ENCODE results near the gene RPP21. TPM values are rescaled to one million over a fixed set of nuclear protein-coding genes. Genes with fewer than 3 reads are reported as not detected.
A peak's percentile ranks its signal among the peaks of the same experiment; 100 is the strongest.

Gene RPP21
- total RNA-seq, 5 donors from 2014 or later (not counting 1 experiment from before 2014, with no cell fraction given) = 38.4 to 64.6 (median 56.7) TPM

- DNase-seq (peak in 2 of 35 experiments; percentile 80 to 92), ATAC-seq (replicated peaks in 1 of 4) (no peak)
- Mint-ChIP-seq H3K36me3 (peaks cover 28% of the 10 kb centered on the region), H3K4me3 (peak overlapping the region; percentile 93 to 98 (median 94)), H3K4me1 (peaks cover 52 to 69% (median 55%) of the 10 kb centered on the region in 3 donors), H3K27me3 (no peaks in the 10 kb centered on the region), H3K9me3 (no peaks in the 10 kb centered on the region), H3K27ac (peak overlapping the region; percentile 94 to 97)
- no peaks in the 10 kb centered on the region for H3K9me3 ChIP-seq
- POLR2A ChIA-PET = interaction anchor here in 1 of 2 donors (1.3 kb wide), 1 partner anchor 10 kb away, joined by 5 read pairs; no protein-coding TSS in a partner anchor
- WGBS (ENCODE audit: insufficient coverage) = 0% methylated on average over 10 of the region's 17 CpGs
- H3K36me3 ChIP-seq (ENCODE audit: control insufficient read depth in 2 of 2, extremely low read depth in 1 of 2, insufficient read depth in 1 of 2, low read length in 1 of 2) = peaks cover 6 to 29% of the 10 kb centered on the region in 2 donors
- peaks cover 21 to 32% of the 10 kb centered on the region in 2 experiments for H3K4me1 ChIP-seq (ENCODE audit: control insufficient read depth in 1 of 2, extremely low read depth in 1 of 2, insufficient read depth in 2 of 2, low read length in 2 of 2)
- H3K27me3 ChIP-seq (replicated peaks in 1 of 2; ENCODE audit: control insufficient read depth in 2 of 2, extremely low read depth in 1 of 2, insufficient read depth in 2 of 2, low read length in 1 of 2) = no peaks in the 10 kb centered on the region
- CTCF ChIA-PET = interaction anchor here in 1 of 2 donors (1.3 kb wide), 1 partner anchor 13 kb away, joined by 3 read pairs; no protein-coding TSS in a partner anchor
- H3K4me3 ChIP-seq (ENCODE audit: control insufficient read depth in 1 of 2, extremely low read depth in 1 of 2, low read length in 1 of 2) = peak overlapping the region; percentile 86 to 94
- H3K27ac ChIP-seq (ENCODE audit: low read length) = peak overlapping the region; percentile 93
Measured at GRCh38 chr6:30327232-30327746, 17.7 kb upstream of the RPP21 start.

DNA sequence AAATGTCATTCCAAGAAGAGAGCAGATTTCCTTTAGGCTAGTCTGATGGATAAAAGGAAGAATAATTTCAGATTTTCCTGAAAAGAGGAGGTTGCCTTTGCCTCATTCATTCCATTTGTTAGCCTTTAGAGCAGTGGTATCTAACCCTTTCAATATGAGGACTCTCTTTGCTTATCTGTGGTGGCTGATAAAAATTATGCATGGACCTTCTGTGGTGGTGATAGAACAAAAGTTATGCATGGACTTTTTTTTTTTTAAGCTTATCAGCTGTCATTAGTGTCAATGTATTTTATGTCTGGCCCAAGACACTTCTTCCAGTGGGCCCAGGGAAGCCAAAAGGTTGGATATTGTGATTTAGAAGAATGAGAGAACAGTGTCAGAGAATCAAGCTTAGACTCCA is 16.6 kb upstream of the RPP21 start:
- peaks cover 6 to 29% of the 10 kb centered on the region in 2 donors for H3K36me3 ChIP-seq (ENCODE audit: control insufficient read depth in 2 of 2, extremely low read depth in 1 of 2, insufficient read depth in 1 of 2, low read length in 1 of 2)
- CTCF ChIA-PET = interaction anchor here (0.7 to 1.3 kb wide), 2 partner anchors 14 to 21 kb away, joined by 3 read pairs; no protein-coding TSS in a partner anchor
- Mint-ChIP-seq H3K4me3 (peak overlapping the region; percentile 93 to 98 (median 94)), H3K36me3 (peaks cover 28% of the 10 kb centered on the region), H3K9me3 (no peaks in the 10 kb centered on the region), H3K27me3 (no peaks in the 10 kb centered on the region), H3K4me1 (peaks cover 40 to 58% (median 44%) of the 10 kb centered on the region in 3 donors), H3K27ac (peak overlapping the region in 1 of 2 donors; percentile 94)
- no peaks in the 10 kb centered on the region for H3K27me3 ChIP-seq (replicated peaks in 1 of 2; ENCODE audit: control insufficient read depth in 2 of 2, extremely low read depth in 1 of 2, insufficient read depth in 2 of 2, low read length in 1 of 2)
- DNase-seq (no peak), ATAC-seq (replicated peaks in 1 of 4) (no peak)
- no peak overlapping the region for H3K4me3 ChIP-seq (ENCODE audit: control insufficient read depth in 1 of 2, extremely low read depth in 1 of 2, low read length in 1 of 2)
- H3K4me1 ChIP-seq (ENCODE audit: control insufficient read depth in 1 of 2, extremely low read depth in 1 of 2, insufficient read depth in 2 of 2, low read length in 2 of 2) = peaks cover 21% of the 10 kb centered on the region in 2 experiments
- POLR2A ChIA-PET = interaction anchor here in 1 of 2 donors (1.0 kb wide), 1 partner anchor 13 kb away, joined by 3 read pairs; no protein-coding TSS in a partner anchor
- H3K9me3 ChIP-seq = no peaks in the 10 kb centered on the region
- no peak overlapping the region for H3K27ac ChIP-seq (ENCODE audit: low read length)

- H3K27ac Mint-ChIP-seq = no peak overlapping the region
- no peaks in the 10 kb centered on the region for H3K9me3 Mint-ChIP-seq
- H3K4me1 ChIP-seq (ENCODE audit: control insufficient read depth in 1 of 2, extremely low read depth in 1 of 2, insufficient read depth in 2 of 2, low read length in 2 of 2) = peaks cover 18 to 20% of the 10 kb centered on the region in 2 experiments
- POLR2A ChIA-PET = no interaction called here
- DNase-seq (peak in 2 of 35 experiments; percentile 2 to 24), ATAC-seq (replicated peaks in 1 of 4) (no peak)
- WGBS (ENCODE audit: insufficient coverage) = 98% methylated on average over 5 of the region's 12 CpGs
- CTCF ChIA-PET = no interaction called here
- H3K4me3 ChIP-seq (ENCODE audit: control insufficient read depth in 1 of 2, extremely low read depth in 1 of 2, low read length in 1 of 2) = no peak overlapping the region
- peaks cover 9 to 37% of the 10 kb centered on the region in 2 donors for H3K36me3 ChIP-seq (ENCODE audit: control insufficient read depth in 2 of 2, extremely low read depth in 1 of 2, insufficient read depth in 1 of 2, low read length in 1 of 2)
- no peak overlapping the region for H3K27ac ChIP-seq (ENCODE audit: low read length)
- H3K4me3 Mint-ChIP-seq = no peak overlapping the region
- H3K36me3 Mint-ChIP-seq = peaks cover 36% of the 10 kb centered on the region
- H3K9me3 ChIP-seq = no peaks in the 10 kb centered on the region
- no peaks in the 10 kb centered on the region for H3K27me3 ChIP-seq (replicated peaks in 1 of 2; ENCODE audit: control insufficient read depth in 2 of 2, extremely low read depth in 1 of 2, insufficient read depth in 2 of 2, low read length in 1 of 2)
- no peaks in the 10 kb centered on the region for H3K27me3 Mint-ChIP-seq
- peaks cover 32 to 49% (median 35%) of the 10 kb centered on the region in 3 donors for H3K4me1 Mint-ChIP-seq
Measured at GRCh38 chr6:30329331-30329730, 15.6 kb upstream of the RPP21 start.

DNA sequence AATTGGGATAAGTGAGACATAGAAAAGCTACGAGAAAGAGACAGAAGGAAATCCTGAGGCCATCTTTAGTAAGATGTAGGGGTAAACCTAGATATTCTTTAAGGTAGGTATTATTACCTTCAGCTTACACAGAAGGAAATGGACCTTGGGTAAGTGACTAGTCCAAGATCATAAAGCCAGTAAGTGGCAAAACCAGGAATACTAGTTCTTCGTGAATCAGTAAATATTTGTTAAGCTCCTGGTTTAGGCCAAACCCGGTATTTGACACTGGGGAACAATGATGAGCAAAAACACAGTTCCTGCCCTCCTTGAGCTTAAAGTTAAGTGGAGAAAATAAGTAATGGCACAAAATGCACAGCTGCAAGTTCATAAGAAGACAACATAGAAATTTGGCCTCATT is 13.0 kb upstream of the RPP21 start:
- Mint-ChIP-seq H3K4me3 (no peak overlapping the region), H3K27me3 (no peaks in the 10 kb centered on the region), H3K36me3 (peaks cover 58% of the 10 kb centered on the region), H3K4me1 (peaks cover 14 to 28% (median 18%) of the 10 kb centered on the region in 3 donors), H3K9me3 (no peaks in the 10 kb centered on the region), H3K27ac (no peak overlapping the region)
- 100% methylated on average over 2 of the region's 3 CpGs for WGBS (ENCODE audit: insufficient coverage)
- Histone ChIP-seq H3K9me3 (no peaks in the 10 kb centered on the region), H3K36me3 (ENCODE audit: control insufficient read depth in 2 of 2, extremely low read depth in 1 of 2, insufficient read depth in 1 of 2, low read length in 1 of 2) (peaks cover 16 to 62% of the 10 kb centered on the region in 2 donors), H3K4me3 (ENCODE audit: control insufficient read depth in 1 of 2, extremely low read depth in 1 of 2, low read length in 1 of 2) (no peak overlapping the region), H3K4me1 (ENCODE audit: control insufficient read depth in 1 of 2, extremely low read depth in 1 of 2, insufficient read depth in 2 of 2, low read length in 2 of 2) (peaks cover 6 to 7% of the 10 kb centered on the region in 2 experiments), H3K27ac (ENCODE audit: low read length) (no peak overlapping the region), H3K27me3 (replicated peaks in 1 of 2; ENCODE audit: control insufficient read depth in 2 of 2, extremely low read depth in 1 of 2, insufficient read depth in 2 of 2, low read length in 1 of 2) (no peaks in the 10 kb centered on the region)
- no peak for ATAC-seq (replicated peaks in 1 of 4)
- no peak for DNase-seq
- POLR2A ChIA-PET = interaction anchor here in 1 of 2 donors (0.6 kb wide), 1 partner anchor 144 kb away, joined by 4 read pairs; no protein-coding TSS in a partner anchor
- CTCF ChIA-PET = interaction anchor here in 1 of 2 donors (0.5 kb wide), 1 partner anchor 22 kb away, joined by 4 read pairs; no protein-coding TSS in a partner anchor

GRCh38 chr6:30334075-30334783 is 10.7 kb upstream of the RPP21 start:
- ATAC-seq (replicated peaks in 1 of 4) = no peak
- H3K27ac ChIP-seq (ENCODE audit: low read length) = no peak overlapping the region
- WGBS (ENCODE audit: insufficient coverage) = no CpG with 5 or more reads among the region's 2 CpGs
- no peaks in the 10 kb centered on the region for H3K9me3 Mint-ChIP-seq
- H3K4me3 Mint-ChIP-seq = no peak overlapping the region
- no peaks in the 10 kb centered on the region for H3K27me3 ChIP-seq (replicated peaks in 1 of 2; ENCODE audit: control insufficient read depth in 2 of 2, extremely low read depth in 1 of 2, insufficient read depth in 2 of 2, low read length in 1 of 2)
- POLR2A ChIA-PET = no interaction called here
- no peak for DNase-seq
- no peak overlapping the region for H3K4me3 ChIP-seq (ENCODE audit: control insufficient read depth in 1 of 2, extremely low read depth in 1 of 2, low read length in 1 of 2)
- H3K27me3 Mint-ChIP-seq = no peaks in the 10 kb centered on the region
- no peak overlapping the region for H3K27ac Mint-ChIP-seq
- peaks cover 66% of the 10 kb centered on the region for H3K36me3 Mint-ChIP-seq
- peaks cover 0 to 7% (median 0%) of the 10 kb centered on the region in 3 donors for H3K4me1 Mint-ChIP-seq
- no peaks in the 10 kb centered on the region for H3K9me3 ChIP-seq
- CTCF ChIA-PET = no interaction called here
- H3K36me3 ChIP-seq (ENCODE audit: control insufficient read depth in 2 of 2, extremely low read depth in 1 of 2, insufficient read depth in 1 of 2, low read length in 1 of 2) = peaks cover 16 to 77% of the 10 kb centered on the region in 2 donors
- H3K4me1 ChIP-seq (ENCODE audit: control insufficient read depth in 1 of 2, extremely low read depth in 1 of 2, insufficient read depth in 2 of 2, low read length in 2 of 2) = no peaks in the 10 kb centered on the region

GRCh38 chr6:30340589-30341054 is 4.3 kb upstream of the RPP21 start:
- H3K27me3 ChIP-seq (replicated peaks in 1 of 2; ENCODE audit: control insufficient read depth in 2 of 2, extremely low read depth in 1 of 2, insufficient read depth in 2 of 2, low read length in 1 of 2) = no peaks in the 10 kb centered on the region
- POLR2A ChIA-PET = no interaction called here
- H3K27me3 Mint-ChIP-seq = no peaks in the 10 kb centered on the region
- DNase-seq = no peak
- peaks cover 10 to 62% of the 10 kb centered on the region in 2 donors for H3K36me3 ChIP-seq (ENCODE audit: control insufficient read depth in 2 of 2, extremely low read depth in 1 of 2, insufficient read depth in 1 of 2, low read length in 1 of 2)
- no peak overlapping the region for H3K27ac ChIP-seq (ENCODE audit: low read length)
- no peaks in the 10 kb centered on the region for H3K9me3 ChIP-seq
- H3K4me3 Mint-ChIP-seq = no peak overlapping the region
- H3K9me3 Mint-ChIP-seq = no peaks in the 10 kb centered on the region
- no peak overlapping the region for H3K27ac Mint-ChIP-seq
- ATAC-seq (replicated peaks in 1 of 4) = no peak
- CTCF ChIA-PET = interaction anchor here in 1 of 2 donors (0.6 to 0.7 kb wide), 2 partner anchors 21 to 126 kb away, joined by 3 read pairs; no protein-coding TSS in a partner anchor
- H3K4me1 Mint-ChIP-seq = peaks cover 7 to 10% (median 9%) of the 10 kb centered on the region in 3 donors
- peaks cover 53% of the 10 kb centered on the region for H3K36me3 Mint-ChIP-seq
- WGBS (ENCODE audit: insufficient coverage) = no CpG with 5 or more reads among the region's 6 CpGs
- peaks cover under 1 to 3% of the 10 kb centered on the region in 2 experiments for H3K4me1 ChIP-seq (ENCODE audit: control insufficient read depth in 1 of 2, extremely low read depth in 1 of 2, insufficient read depth in 2 of 2, low read length in 2 of 2)
- H3K4me3 ChIP-seq (ENCODE audit: control insufficient read depth in 1 of 2, extremely low read depth in 1 of 2, low read length in 1 of 2) = no peak overlapping the region
